ENCODE measurements around the gene SPEG. TPM values are rescaled to one million over a fixed set of nuclear protein-coding genes. Genes with fewer than 3 reads are reported as not detected.

SPEG gene
- total RNA-seq, 1 experiment from 2014 or later: 56.6 TPM

DNA sequence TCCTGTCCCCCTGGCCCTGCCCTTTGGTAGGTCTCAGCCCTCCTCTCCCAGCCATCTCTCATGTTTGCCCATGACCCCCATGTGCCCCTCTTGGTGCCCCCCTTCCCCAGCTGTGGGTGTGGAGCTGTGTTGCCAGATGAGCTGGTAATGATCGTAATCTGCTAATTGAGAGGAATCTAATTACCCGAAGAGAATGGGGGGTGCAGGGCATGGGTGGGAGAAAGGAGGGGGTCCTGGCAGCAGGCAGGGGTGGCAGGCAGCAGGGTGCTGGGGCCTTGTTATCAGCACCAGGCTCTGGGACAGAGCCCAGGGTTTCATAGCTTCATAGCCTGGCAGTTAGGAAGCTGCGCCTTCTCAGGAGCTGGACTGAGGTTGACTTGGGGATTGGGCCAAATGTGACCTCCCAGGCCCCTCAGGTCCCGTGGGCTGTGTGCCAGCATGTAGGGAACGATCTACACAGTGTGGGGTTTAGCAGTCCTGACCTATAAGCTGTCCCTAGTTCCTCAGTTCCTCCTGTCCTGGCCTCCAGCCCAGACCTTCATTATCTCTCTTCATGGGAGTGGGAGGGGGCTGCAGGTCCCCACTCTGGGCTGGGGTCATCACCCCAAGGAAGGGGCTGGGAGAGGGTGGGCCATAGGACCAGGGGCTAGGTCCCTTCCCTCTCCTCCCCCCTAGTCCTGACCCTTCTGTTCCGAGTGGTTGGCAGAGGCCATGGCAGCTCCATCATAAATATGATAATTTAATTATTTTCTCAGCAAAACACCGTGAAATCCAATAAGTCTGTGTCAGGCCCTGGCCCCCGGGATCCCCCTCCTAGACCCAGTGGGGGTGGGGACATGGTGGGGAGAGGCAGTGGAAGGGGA, 73.2 kb downstream of the SPEG start:
- Histone ChIP-seq H4K20me1 (ENCODE audit: insufficient read depth) (no peaks in the 10 kb centered on the region), H3K4me3 (replicated peaks in 1 of 2; ENCODE audit: low read depth in 1 of 2, low read length in 2 of 2) (no peak overlapping the region), H3K27me3 (ENCODE audit: insufficient read depth, low read length) (no peaks in the 10 kb centered on the region), H3K27ac (ENCODE audit: low read depth, low read length) (no peak overlapping the region), H3K36me3 (ENCODE audit: control insufficient read depth in 1 of 2, insufficient read depth in 2 of 2, low read length in 2 of 2) (peaks cover 6% of the 10 kb centered on the region in 2 experiments; a peak in 1 of 4 replicates), H3K4me2 (ENCODE audit: low read length) (no peak overlapping the region), H3K79me2 (ENCODE audit: insufficient read depth, low read length) (no peaks in the 10 kb centered on the region), H2AFZ (ENCODE audit: low read depth, low read length, poor library complexity, severe bottlenecking) (no peak overlapping the region), H3K9me3 (ENCODE audit: control insufficient read depth in 1 of 2, insufficient read depth in 1 of 2, low read depth in 1 of 2, low read length in 2 of 2) (no peaks in the 10 kb centered on the region), H3K9me2 (ENCODE audit: insufficient read depth) (no peaks in the 10 kb centered on the region), H3K9ac (ENCODE audit: low read length) (no peak overlapping the region), H3K4me1 (ENCODE audit: control insufficient read depth in 1 of 2, insufficient read depth in 2 of 2, low read length in 2 of 2) (peaks cover 0 to 19% of the 10 kb centered on the region in 2 experiments; a peak in 2 of 4 replicates)
- ChIA-PET POLR2A (interaction anchor here (1.3 kb wide), 1 partner anchor 10 kb away, joined by 11 read pairs; the partner anchor contains the start of gene GMPPA), RAD21 (ENCODE audit: low non-redundant PET in 1 of 2, low total read pairs in 2 of 2, uncharacterized antibody in 2 of 2, unreplicated experiment in 2 of 2) (no interaction called here), CTCF (interaction anchor here (0.8 to 4.4 kb wide), 10 partner anchors 9 to 505 kb away, joined by 3 to 56 read pairs (median 4); partner anchors contain the start of gene GMPPA)
- DNase-seq (ENCODE audit: low read depth, low spot score) (no peak), ATAC-seq (no peak)
- TF ChIP-seq, protein P1, sequence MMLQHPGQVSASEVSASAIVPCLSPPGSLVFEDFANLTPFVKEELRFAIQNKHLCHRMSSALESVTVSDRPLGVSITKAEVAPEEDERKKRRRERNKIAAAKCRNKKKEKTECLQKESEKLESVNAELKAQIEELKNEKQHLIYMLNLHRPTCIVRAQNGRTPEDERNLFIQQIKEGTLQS (IDR thresholded peaks at IDR 0.05): no peak
- TF ChIP-seq POLR2AphosphoS5 (IDR thresholded peaks at IDR 0.05; ENCODE audit: low read depth, low read length): no peak
- TF ChIP-seq ZNF274 (IDR thresholded peaks at IDR 0.05; ENCODE audit: low read depth, low read length): no peak
- TF ChIP-seq CBX3 (IDR thresholded peaks at IDR 0.05; ENCODE audit: low read depth): no peak
- no peak for TF ChIP-seq TCF7L2 (IDR thresholded peaks at IDR 0.05; ENCODE audit: borderline replicate concordance, extremely low read depth, insufficient read depth, insufficient read length)
- TF ChIP-seq, protein P2, sequence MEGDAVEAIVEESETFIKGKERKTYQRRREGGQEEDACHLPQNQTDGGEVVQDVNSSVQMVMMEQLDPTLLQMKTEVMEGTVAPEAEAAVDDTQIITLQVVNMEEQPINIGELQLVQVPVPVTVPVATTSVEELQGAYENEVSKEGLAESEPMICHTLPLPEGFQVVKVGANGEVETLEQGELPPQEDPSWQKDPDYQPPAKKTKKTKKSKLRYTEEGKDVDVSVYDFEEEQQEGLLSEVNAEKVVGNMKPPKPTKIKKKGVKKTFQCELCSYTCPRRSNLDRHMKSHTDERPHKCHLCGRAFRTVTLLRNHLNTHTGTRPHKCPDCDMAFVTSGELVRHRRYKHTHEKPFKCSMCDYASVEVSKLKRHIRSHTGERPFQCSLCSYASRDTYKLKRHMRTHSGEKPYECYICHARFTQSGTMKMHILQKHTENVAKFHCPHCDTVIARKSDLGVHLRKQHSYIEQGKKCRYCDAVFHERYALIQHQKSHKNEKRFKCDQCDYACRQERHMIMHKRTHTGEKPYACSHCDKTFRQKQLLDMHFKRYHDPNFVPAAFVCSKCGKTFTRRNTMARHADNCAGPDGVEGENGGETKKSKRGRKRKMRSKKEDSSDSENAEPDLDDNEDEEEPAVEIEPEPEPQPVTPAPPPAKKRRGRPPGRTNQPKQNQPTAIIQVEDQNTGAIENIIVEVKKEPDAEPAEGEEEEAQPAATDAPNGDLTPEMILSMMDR (IDR thresholded peaks at IDR 0.05 in 2 of 3, conservative IDR thresholded peaks at IDR 0.05 in 1 of 3; ENCODE audit: borderline replicate concordance in 1 of 3, insufficient read depth in 1 of 3, low read depth in 2 of 3, low read length in 2 of 3): no peak
- TF ChIP-seq SP1 (IDR thresholded peaks at IDR 0.05; ENCODE audit: low read depth): no peak
- TF ChIP-seq POLR2A (IDR thresholded peaks at IDR 0.05; ENCODE audit: borderline replicate concordance, extremely low read depth, insufficient read depth, insufficient read length): no peak
- TF ChIP-seq SIN3A (IDR thresholded peaks at IDR 0.05; ENCODE audit: low read depth): no peak
- TF ChIP-seq, protein P3, sequence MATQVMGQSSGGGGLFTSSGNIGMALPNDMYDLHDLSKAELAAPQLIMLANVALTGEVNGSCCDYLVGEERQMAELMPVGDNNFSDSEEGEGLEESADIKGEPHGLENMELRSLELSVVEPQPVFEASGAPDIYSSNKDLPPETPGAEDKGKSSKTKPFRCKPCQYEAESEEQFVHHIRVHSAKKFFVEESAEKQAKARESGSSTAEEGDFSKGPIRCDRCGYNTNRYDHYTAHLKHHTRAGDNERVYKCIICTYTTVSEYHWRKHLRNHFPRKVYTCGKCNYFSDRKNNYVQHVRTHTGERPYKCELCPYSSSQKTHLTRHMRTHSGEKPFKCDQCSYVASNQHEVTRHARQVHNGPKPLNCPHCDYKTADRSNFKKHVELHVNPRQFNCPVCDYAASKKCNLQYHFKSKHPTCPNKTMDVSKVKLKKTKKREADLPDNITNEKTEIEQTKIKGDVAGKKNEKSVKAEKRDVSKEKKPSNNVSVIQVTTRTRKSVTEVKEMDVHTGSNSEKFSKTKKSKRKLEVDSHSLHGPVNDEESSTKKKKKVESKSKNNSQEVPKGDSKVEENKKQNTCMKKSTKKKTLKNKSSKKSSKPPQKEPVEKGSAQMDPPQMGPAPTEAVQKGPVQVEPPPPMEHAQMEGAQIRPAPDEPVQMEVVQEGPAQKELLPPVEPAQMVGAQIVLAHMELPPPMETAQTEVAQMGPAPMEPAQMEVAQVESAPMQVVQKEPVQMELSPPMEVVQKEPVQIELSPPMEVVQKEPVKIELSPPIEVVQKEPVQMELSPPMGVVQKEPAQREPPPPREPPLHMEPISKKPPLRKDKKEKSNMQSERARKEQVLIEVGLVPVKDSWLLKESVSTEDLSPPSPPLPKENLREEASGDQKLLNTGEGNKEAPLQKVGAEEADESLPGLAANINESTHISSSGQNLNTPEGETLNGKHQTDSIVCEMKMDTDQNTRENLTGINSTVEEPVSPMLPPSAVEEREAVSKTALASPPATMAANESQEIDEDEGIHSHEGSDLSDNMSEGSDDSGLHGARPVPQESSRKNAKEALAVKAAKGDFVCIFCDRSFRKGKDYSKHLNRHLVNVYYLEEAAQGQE (IDR thresholded peaks at IDR 0.05; ENCODE audit: low read depth): no peak
- no peak for TF ChIP-seq RAD21 (IDR thresholded peaks at IDR 0.05; ENCODE audit: low read depth)
- TF ChIP-seq, protein P4, sequence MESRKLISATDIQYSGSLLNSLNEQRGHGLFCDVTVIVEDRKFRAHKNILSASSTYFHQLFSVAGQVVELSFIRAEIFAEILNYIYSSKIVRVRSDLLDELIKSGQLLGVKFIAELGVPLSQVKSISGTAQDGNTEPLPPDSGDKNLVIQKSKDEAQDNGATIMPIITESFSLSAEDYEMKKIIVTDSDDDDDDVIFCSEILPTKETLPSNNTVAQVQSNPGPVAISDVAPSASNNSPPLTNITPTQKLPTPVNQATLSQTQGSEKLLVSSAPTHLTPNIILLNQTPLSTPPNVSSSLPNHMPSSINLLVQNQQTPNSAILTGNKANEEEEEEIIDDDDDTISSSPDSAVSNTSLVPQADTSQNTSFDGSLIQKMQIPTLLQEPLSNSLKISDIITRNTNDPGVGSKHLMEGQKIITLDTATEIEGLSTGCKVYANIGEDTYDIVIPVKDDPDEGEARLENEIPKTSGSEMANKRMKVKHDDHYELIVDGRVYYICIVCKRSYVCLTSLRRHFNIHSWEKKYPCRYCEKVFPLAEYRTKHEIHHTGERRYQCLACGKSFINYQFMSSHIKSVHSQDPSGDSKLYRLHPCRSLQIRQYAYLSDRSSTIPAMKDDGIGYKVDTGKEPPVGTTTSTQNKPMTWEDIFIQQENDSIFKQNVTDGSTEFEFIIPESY (IDR thresholded peaks at IDR 0.05; ENCODE audit: extremely low read depth, insufficient replicate concordance, low read length): no peak
- TF ChIP-seq SRF (IDR thresholded peaks at IDR 0.05; ENCODE audit: low read depth): no peak
- TF ChIP-seq EGR1 (IDR thresholded peaks at IDR 0.05; ENCODE audit: low read depth): no peak
- no peak for TF ChIP-seq JUND (IDR thresholded peaks at IDR 0.05)
- TF ChIP-seq EZH2 (IDR thresholded peaks at IDR 0.05): no peak
- TF ChIP-seq, protein P5, sequence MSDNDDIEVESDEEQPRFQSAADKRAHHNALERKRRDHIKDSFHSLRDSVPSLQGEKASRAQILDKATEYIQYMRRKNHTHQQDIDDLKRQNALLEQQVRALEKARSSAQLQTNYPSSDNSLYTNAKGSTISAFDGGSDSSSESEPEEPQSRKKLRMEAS (IDR thresholded peaks at IDR 0.05): no peak
- intact Hi-C loops (cut with micrococcal nuclease): no loop called here
- no TSS peak for BruUV-seq (replicated peaks)
